ENCODE data around the gene TRIM72.

TRIM72 gene

DNA sequence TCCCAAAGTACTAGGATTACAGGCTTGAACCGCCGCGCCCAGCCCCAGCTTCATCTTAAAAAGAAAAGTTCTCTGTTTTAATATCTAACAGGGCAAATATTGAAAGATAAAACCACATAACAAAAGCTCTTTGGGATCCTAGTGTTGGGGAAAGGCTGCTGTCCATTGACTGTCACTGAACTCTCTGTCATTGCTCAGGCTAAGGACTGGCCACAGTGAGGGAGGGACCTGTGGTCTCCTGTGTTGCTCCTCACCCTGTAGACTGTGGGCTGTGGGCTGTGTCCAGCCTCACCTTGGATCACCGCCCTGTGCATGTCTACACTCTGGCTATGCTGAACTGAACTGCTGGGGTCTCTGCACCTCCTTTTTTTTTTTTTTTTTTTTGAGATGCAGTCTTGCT, 14.3 kb downstream of the TRIM72 start:
- Histone ChIP-seq H3K27me3 (ENCODE audit: low read depth, low read length) (no peaks in the 10 kb centered on the region), H3K4me1 (ENCODE audit: low read length) (no peaks in the 10 kb centered on the region), H3K9ac (ENCODE audit: low read length) (no peak overlapping the region), H3K9me3 (ENCODE audit: insufficient read depth, low read length) (no peaks in the 10 kb centered on the region), H3K36me3 (replicated peaks; ENCODE audit: low read depth, low read length) (no peaks in the 10 kb centered on the region), H3K4me2 (ENCODE audit: low read length) (no peak overlapping the region), H3K4me3 (ENCODE audit: low read length) (no peak overlapping the region), H3K27ac (ENCODE audit: low read length) (no peak overlapping the region), H3K79me2 (ENCODE audit: low read length) (no peaks in the 10 kb centered on the region), H2AFZ (ENCODE audit: low read depth, low read length) (no peak overlapping the region), H4K20me1 (ENCODE audit: insufficient read depth, low read length) (no peaks in the 10 kb centered on the region)
- TF ChIP-seq, protein P1, sequence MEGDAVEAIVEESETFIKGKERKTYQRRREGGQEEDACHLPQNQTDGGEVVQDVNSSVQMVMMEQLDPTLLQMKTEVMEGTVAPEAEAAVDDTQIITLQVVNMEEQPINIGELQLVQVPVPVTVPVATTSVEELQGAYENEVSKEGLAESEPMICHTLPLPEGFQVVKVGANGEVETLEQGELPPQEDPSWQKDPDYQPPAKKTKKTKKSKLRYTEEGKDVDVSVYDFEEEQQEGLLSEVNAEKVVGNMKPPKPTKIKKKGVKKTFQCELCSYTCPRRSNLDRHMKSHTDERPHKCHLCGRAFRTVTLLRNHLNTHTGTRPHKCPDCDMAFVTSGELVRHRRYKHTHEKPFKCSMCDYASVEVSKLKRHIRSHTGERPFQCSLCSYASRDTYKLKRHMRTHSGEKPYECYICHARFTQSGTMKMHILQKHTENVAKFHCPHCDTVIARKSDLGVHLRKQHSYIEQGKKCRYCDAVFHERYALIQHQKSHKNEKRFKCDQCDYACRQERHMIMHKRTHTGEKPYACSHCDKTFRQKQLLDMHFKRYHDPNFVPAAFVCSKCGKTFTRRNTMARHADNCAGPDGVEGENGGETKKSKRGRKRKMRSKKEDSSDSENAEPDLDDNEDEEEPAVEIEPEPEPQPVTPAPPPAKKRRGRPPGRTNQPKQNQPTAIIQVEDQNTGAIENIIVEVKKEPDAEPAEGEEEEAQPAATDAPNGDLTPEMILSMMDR (IDR thresholded peaks at IDR 0.05; ENCODE audit: low read depth, low read length): no peak
- TF ChIP-seq EZH2phosphoT487 (IDR thresholded peaks at IDR 0.05; ENCODE audit: low read depth): no peak

DNA sequence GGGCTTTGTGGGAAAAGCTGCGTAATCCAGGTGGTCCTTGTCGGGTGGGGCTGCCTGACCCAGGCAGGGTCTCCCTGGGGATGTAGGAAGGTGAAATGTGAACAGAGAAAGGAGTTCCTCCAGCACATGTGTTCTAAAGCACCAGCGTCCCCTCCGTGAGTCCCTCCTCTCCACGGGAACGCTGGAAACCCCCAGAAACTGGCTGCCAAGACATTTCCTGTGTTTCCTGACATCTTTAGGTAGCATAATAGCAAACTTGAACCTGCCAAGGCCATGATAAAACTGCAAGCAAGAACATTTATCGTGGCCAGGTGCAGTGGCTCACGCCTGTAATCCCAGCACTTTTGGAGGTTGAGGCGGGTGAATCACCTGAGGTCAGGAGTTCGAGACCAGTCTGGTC, 15.6 kb downstream of the TRIM72 start:
- Histone ChIP-seq H4K20me1 (ENCODE audit: insufficient read depth, low read length) (no peaks in the 10 kb centered on the region), H2AFZ (ENCODE audit: low read depth, low read length) (no peak overlapping the region), H3K9me3 (ENCODE audit: insufficient read depth, low read length) (0 out of 2 replicates have a peak, but pooled peaks cover 4% of the 10 kb centered on the region), H3K4me3 (ENCODE audit: low read length) (no peak overlapping the region), H3K36me3 (replicated peaks; ENCODE audit: low read depth, low read length) (no peaks in the 10 kb centered on the region), H3K27me3 (ENCODE audit: low read depth, low read length) (no peaks in the 10 kb centered on the region; the same call in 1 of the 2 replicates), H3K27ac (ENCODE audit: low read length) (no peak overlapping the region), H3K9ac (ENCODE audit: low read length) (no peak overlapping the region), H3K79me2 (ENCODE audit: low read length) (no peaks in the 10 kb centered on the region), H3K4me1 (ENCODE audit: low read length) (no peaks in the 10 kb centered on the region), H3K4me2 (ENCODE audit: low read length) (no peak overlapping the region)
- TF ChIP-seq, protein P1 (IDR thresholded peaks at IDR 0.05; ENCODE audit: low read depth, low read length): no peak
- TF ChIP-seq EZH2phosphoT487 (IDR thresholded peaks at IDR 0.05; ENCODE audit: low read depth): no peak

DNA sequence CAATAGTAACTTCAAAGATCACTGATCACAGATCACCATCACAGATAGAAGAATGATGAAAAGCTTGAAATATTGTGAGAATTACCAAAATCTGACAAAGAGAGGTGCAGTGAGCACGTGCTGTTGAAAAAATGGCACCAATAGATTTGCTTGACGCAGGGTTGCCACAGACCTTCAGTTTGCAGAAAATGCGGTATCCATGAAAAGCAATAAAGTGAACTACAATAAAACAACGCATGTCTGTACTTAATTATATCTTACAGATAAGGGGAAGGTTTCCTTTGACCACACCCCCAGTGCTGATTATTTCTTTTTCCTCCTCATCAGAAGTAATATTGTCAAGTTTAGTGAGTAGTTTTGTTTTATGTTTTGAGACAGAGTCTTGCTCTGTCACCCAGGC, 24.1 kb downstream of the TRIM72 start:
- no peaks in the 10 kb centered on the region for H4K20me1 ChIP-seq (ENCODE audit: insufficient read depth, low read length)
- H3K27me3 ChIP-seq (ENCODE audit: low read depth, low read length): peaks cover 12% of the 10 kb centered on the region
- no peak for TF ChIP-seq EZH2phosphoT487 (IDR thresholded peaks at IDR 0.05; ENCODE audit: low read depth)
- TF ChIP-seq, protein P1 (IDR thresholded peaks at IDR 0.05; ENCODE audit: low read depth, low read length): no peak
- no peaks in the 10 kb centered on the region for H3K4me1 ChIP-seq (ENCODE audit: low read length)
- H3K4me2 ChIP-seq (ENCODE audit: low read length): no peak overlapping the region
- H2AFZ ChIP-seq (ENCODE audit: low read depth, low read length): no peak overlapping the region
- H3K79me2 ChIP-seq (ENCODE audit: low read length): no peaks in the 10 kb centered on the region
- H3K9me3 ChIP-seq (ENCODE audit: insufficient read depth, low read length): 0 out of 2 replicates have a peak, but pooled peaks cover 4% of the 10 kb centered on the region
- no peak overlapping the region for H3K4me3 ChIP-seq (ENCODE audit: low read length)
- H3K9ac ChIP-seq (ENCODE audit: low read length): no peak overlapping the region
- H3K27ac ChIP-seq (ENCODE audit: low read length): no peak overlapping the region
- H3K36me3 ChIP-seq (replicated peaks; ENCODE audit: low read depth, low read length): no peaks in the 10 kb centered on the region

DNA sequence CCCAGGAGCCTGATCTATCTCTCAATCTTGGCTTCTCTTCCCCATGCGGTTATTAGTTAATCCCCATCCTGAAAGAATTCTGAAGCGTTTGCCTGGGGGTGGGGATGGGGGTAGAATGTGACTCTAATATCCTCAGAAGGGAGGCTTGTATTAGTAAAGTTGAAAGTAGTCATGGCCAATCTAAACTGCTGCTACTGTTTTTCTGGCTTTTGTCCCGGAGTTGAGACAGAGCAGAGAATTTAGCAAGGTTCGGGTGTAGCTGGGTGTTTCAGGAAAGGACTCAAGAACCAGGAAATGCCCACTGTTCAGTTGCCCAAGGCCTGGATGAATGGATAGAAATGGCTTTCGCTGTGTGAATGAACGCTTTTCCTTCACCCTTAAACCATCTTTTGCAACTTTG, 28.3 kb downstream of the TRIM72 start:
- Histone ChIP-seq H3K4me1 (ENCODE audit: low read length) (peaks cover 12% of the 10 kb centered on the region), H3K9ac (ENCODE audit: low read length) (no peak overlapping the region), H3K79me2 (ENCODE audit: low read length) (no peaks in the 10 kb centered on the region), H3K4me3 (ENCODE audit: low read length) (no peak overlapping the region), H4K20me1 (ENCODE audit: insufficient read depth, low read length) (no peaks in the 10 kb centered on the region), H3K27ac (ENCODE audit: low read length) (no peak overlapping the region), H3K27me3 (ENCODE audit: low read depth, low read length) (peaks cover 12% of the 10 kb centered on the region), H3K9me3 (ENCODE audit: insufficient read depth, low read length) (no peaks in the 10 kb centered on the region), H3K36me3 (replicated peaks; ENCODE audit: low read depth, low read length) (no peaks in the 10 kb centered on the region), H2AFZ (ENCODE audit: low read depth, low read length) (no peak overlapping the region), H3K4me2 (ENCODE audit: low read length) (no peak overlapping the region)
- no peak for TF ChIP-seq EZH2phosphoT487 (IDR thresholded peaks at IDR 0.05; ENCODE audit: low read depth)
- TF ChIP-seq, protein P1 (IDR thresholded peaks at IDR 0.05; ENCODE audit: low read depth, low read length): no peak
